ENCODE measurements around the gene MSANTD2. TPM values are rescaled to one million over a fixed set of nuclear protein-coding genes. Genes with fewer than 3 reads are reported as not detected.

MSANTD2 gene
- total RNA-seq, 1 donor from 2014 or later = 15.2 TPM

- DNase-seq = no peak
Observed at GRCh38 chr11:124752471-124753102, 47.6 kb downstream of the MSANTD2 start.

GRCh38 chr11:124751741-124752470, 48.3 kb downstream of the MSANTD2 start, which contains the start of gene VSIG2:
VSIG2 (minus strand) TSS chr11:124752255; CDS start chr11:124752137, 118 bp downstream.
- DNase-seq = no peak

DNA sequence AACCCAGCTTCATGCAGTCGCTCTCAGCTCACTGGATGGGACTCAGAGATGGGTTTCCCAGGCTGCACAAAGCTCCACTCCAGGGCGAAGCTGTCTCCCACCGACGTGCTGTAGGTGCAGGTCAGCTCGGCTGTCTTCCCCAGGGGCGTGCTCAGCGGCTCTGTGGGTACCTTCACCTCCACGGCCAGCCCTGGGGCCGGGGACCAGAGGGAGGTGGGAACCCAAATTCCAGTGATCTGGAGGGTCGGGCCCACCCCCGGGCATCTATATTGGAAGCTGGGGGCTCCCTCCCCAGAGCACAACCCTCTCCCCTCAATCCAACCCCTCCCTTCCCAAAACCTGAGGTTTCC, 48.8 kb downstream of the MSANTD2 start:
- no peak for DNase-seq

- no peak for DNase-seq
Observed at GRCh38 chr11:124749912-124750311, 50.3 kb downstream of the MSANTD2 start.

DNA sequence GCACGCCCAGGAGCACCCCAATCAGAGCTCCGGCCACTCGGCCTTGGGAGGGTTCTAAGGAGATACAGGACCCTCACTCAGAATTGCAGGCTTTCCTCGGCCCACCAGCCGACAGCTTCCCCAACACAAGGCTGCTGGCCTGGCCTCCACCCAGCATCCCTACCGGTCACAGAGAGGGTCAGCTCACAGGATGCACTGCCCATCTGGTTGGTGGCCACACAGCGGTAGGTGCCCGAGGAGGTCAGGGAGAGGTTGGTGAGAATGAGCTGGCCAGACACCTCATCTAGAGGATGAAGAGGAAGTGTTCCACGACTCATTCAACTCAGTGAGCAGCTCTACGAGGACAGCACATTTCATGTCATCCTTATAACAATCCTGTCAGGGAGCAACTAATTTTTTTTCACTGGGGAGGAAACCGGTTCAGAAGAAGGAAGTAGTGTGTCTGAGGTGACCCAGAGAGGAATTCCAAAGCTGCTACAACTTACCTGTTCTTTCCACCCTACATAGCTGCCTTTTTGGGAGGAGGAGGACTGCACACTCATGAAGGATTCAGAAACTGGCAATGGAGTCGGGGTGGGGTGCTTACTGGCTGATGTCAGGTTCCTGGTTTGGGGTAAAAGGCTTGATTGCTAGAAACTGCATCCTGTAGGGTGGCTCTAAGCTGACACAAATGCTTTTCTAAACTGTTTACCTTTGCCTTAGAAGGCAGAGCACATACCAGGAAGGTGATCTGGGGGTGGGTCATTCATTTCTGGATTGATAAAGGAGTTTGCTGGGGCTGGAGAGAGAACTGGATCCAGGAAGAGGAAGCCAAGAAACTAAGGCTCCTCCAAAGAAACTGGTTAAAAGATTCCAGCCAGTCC, 51.5 kb downstream of the MSANTD2 start:
- DNase-seq = no peak

DNA sequence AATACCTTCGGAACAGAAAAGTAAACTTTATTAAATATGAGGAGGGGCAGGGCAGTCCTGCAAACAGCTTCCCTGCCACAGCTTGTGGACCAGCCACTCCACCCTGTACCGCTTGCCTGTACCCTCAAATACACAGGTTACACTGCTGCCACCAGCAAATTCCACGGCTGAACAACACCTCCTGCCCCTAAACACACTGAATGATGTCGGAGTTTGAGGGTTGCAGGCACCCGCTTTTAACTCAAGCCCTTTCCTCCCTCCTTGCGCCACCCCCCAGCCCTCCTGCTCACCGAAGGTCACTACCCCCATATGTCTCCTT, 52.1 kb downstream of the MSANTD2 start:
- DNase-seq = no peak

DNA sequence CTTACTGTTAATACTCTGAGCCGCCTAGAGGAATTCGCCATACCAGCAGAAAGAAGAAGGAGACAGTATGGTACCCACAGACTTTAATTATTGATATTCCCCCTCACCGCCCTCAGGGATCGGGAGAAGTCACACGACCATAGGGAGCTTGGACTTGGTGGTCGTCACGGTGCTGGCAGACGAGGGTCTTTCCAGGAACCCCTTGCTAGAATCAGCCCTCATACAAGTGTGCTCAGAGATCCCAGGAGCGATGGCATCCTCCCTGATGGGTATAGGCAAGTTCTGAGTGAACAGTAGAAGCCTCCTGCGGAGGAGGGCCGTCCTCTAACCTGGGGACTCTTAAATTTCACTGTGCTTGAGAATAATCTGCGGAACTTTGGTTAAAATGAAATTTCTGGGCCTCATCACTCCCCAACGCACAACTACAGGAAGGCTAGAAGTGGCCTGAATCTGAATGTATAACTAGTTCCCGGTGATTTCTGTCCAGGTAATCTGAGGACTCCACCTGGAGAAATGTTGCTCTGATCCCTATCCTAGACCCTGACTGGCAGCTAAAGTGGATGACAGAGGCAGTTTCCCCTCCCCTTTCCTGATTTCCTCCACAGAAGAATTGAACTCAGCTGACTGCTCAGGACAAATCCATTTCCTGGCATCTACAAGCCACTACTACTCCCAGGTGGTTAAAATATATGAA, 52.7 kb downstream of the MSANTD2 start:
- no peak for DNase-seq

DNA sequence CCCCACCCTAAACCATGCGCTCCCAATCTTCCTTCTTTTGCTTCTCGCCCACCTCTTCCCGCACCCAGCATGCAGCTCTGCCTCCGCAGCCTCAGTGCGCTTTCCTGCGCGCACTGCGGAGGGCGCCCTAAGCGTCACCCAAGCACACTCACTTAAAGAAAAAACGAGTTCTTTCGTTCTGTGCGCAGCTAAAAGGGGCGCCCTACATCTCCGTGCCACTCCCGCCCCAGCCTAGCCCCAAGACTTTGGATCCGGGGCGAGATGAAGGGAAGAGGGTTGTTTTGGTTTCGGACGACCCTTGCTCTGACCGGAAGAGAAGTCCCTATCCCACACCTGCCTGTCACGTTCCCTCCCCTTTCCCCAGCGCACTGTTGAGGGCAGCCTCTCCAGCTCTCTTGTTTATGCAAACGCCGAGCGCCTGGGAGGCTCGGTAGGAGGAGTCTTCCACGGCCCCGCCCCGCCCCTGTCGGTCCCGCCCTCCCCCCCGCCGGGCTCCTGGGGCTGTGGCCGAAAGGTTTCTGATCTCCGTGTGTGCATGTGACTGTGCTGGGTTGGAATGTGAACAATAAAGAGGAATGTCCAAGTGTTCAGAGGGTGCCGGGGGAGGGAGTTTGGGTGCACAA, 53.5 kb downstream of the MSANTD2 start:
- no peak for DNase-seq

DNA sequence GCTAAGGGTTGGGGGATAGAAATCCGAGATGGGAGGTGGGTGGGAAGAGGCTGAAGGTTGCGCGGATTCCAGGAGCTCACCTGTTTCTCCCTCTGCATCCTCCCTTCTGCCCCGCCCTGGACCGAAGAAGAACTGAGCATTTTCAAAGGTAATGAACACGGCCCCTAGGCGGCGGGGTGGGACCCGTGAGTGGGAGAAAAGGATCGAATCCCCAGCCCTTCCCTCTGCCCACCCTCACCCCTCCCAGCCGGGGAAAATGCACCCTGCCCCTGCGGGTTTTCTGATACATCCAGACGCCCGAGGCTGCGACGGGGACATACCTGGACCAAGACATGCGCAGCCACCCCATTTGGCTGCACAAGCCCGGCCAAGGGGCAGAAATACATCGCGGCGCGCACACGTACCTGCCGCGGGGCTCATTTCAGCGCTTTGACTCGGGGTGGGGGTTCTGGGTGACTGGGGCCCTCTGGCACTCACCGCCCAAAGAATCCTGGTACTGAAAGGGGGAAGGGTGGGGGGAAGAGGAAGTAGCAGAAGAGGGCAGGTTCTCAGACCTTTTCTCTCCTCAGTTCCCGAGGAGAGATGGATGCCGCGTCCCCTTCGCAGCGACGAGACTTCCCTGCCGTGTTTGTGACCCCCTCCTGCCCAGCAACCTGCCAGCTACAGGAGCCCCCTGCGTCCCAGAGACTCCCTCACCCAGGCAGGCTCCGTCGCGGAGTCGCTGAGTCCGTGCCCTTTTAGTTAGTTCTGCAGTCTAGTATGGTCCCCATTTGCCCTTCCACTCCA, 54.2 kb downstream of the MSANTD2 start:
- DNase-seq = no peak

DNA sequence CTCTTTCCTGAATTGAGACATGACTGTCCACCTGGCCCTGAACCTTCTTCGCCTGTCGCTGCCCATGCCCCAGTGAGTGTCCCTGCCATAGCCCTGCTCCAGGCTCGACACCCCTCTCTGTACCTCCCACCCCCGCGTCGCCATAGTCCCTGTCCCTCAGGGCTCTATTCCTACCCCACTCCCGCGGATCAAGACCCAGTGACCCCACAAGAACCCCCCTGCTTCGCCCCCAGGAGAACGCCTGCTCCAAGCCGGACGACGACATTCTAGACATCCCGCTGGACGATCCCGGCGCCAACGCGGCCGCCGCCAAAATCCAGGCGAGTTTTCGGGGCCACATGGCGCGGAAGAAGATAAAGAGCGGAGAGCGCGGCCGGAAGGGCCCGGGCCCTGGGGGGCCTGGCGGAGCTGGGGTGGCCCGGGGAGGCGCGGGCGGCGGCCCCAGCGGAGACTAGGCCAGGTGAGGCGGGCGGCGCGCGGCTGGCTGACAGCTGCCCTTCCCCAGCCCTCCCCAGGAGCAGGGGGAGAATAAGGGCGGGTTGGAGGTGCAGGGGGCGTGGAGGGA, 54.9 kb downstream of the MSANTD2 start:
- no peak for DNase-seq

GRCh38 chr11:124743050-124743449, 57.2 kb downstream of the MSANTD2 start:
- DNase-seq = no peak

DNA sequence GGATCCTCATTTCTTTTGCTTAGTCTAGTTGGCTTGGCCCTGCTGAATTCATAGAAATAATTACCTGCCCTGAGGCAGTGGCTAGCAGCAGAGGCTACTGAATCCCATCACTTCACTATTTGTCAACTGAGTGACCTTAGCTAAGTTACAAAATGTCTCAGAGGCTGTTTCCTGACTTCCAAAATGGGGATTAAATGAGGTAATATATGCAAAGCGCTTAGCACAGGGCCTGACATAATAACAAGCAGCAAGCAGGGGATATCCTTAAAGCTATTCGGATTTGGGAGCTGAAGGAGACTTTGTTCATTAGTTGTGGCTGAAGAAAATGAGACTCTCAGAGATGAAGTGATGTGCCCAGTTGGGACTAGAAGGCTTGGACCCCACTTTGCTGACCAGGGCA, 57.7 kb downstream of the MSANTD2 start:
- no peak for DNase-seq

DNA sequence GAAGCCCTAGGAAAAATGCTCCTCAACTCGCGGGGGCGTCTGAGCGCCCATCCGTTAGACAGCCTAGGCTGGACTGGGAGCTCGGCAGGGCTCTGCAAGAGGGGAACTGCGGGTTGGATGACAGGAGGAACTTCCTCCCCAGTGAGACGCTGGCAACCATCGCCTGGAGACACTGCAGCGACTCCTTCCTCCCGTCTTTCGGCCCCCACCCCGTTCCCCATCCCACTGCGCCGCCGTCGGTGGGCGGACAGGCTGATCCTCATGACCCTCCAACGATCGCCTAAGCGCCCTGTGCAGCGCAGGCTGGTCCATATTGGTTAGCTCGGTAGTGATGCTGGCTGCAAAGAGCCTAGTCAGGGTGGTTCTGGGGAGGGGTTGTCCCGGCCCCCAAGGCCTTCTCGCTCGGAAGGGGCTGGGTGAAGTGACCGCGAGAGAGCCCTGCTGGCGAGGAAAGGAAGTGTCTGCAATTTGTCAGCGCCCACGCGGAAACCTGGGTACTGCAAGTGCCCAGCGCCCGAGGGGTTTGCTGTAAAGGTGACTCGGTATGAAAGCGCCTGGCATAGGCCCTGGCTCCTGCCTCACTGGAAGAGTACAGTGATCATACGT, 59.8 kb downstream of the MSANTD2 start:
- no peak for DNase-seq

DNA sequence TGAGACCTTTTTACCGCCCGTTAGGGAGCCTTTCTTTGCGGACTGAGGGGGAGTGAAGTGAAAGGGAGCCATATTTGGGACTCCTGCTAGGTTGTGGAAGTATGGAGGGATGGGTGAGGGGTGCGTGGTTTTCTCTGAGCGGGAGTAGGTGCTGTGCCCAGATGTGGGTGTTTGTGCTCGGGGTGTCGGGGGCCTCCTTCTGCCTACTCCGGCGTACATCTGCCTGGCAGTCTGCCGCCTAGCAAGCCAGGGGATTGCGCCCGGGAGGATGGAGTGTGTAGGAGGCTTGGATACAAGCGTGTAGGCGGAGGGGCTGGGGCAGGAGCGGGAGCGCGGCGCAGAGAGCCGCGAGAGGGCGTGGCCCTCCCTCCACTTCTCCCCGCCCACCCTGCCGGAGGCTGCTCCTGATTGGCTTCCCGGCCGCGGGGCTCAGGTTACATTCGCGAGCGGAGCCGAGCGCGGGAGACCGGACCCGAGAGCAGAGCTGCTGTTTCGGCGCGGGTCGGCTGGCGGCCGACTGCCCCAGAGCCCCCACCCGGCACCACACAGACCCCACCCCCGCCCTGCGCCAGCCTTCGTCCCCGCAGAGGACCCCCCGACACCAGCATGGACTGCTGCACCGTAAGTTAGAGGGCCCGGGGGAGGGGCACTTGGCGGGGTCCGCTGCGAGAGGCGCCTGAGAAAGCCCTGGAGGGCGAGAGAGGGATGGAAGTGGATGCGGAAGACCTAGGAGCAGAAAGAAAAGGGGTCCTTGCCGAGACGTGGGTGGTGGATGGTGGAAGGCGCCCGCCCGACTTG, 60.5 kb downstream of the MSANTD2 start, which contains the start of gene NRGN:
Gene NRGN, plus strand, starts transcription at position 464 of the 798 bp plus-strand sequence. Its CDS starts 143 bp downstream, at position 607.
- peak; percentile 82 for DNase-seq

- DNase-seq = no peak
Observed at GRCh38 chr11:124738713-124739478, 61.3 kb downstream of the MSANTD2 start.

GRCh38 chr11:124737638-124738305, 62.4 kb downstream of the MSANTD2 start:
- no peak for DNase-seq

- DNase-seq = no peak
Observed at GRCh38 chr11:124736736-124737135, 63.5 kb downstream of the MSANTD2 start.

- no peak for DNase-seq
Observed at GRCh38 chr11:124732230-124732629, 68.0 kb downstream of the MSANTD2 start.
